K562 (cell line): ENCODE measurements around the gene HSF5.

ENCODE experiments used
- EP300 ChIP-seq: IDR thresholded peaks from 2 replicates; pipeline ENCODE4 v1.6.1; 2012; ENCODE audit warnings: low read length, improper control_type of control experiment
- PURB ChIP-seq: sonication (generic); formaldehyde crosslinking; IDR thresholded peaks from 2 replicates; pipeline ENCODE4 v1.9.0; 2021; ENCODE audit warnings: low read depth, mild to moderate bottlenecking, missing genetic modification reagents
- U2AF1 ChIP-seq: fragments of 200-400 bp; formaldehyde crosslinking; optimal IDR thresholded peaks from 2 replicates; pipeline ENCODE3; 2017; ENCODE audit warnings: mild to moderate bottlenecking, low read depth, low read length, moderate library complexity
- ZFP36 ChIP-seq: fragments of 150-350 bp; IDR thresholded peaks from 2 replicates; pipeline ENCODE4 v1.6.1; 2018; ENCODE audit warnings: low read length, low read depth; ENCODE audit not compliant: partially characterized antibody
- ZNF224 ChIP-seq: sonication (generic); formaldehyde crosslinking; IDR thresholded peaks from 2 replicates; pipeline ENCODE4 v1.8.0; 2022; ENCODE audit warnings: mild to moderate bottlenecking, missing genetic modification reagents
- TF ChIP-seq, protein P1 (sequence below), 2 experiments: fragments of 450-650 bp; formaldehyde crosslinking in 1 of 2; IDR thresholded peaks; 2 replicates each; pipeline versions ENCODE4 v1.4.0 to v1.6.1; 2014 to 2020; ENCODE audit warnings: mild to moderate bottlenecking in 2 of 2, borderline replicate concordance in 1 of 2, low read depth in 1 of 2

DNA sequence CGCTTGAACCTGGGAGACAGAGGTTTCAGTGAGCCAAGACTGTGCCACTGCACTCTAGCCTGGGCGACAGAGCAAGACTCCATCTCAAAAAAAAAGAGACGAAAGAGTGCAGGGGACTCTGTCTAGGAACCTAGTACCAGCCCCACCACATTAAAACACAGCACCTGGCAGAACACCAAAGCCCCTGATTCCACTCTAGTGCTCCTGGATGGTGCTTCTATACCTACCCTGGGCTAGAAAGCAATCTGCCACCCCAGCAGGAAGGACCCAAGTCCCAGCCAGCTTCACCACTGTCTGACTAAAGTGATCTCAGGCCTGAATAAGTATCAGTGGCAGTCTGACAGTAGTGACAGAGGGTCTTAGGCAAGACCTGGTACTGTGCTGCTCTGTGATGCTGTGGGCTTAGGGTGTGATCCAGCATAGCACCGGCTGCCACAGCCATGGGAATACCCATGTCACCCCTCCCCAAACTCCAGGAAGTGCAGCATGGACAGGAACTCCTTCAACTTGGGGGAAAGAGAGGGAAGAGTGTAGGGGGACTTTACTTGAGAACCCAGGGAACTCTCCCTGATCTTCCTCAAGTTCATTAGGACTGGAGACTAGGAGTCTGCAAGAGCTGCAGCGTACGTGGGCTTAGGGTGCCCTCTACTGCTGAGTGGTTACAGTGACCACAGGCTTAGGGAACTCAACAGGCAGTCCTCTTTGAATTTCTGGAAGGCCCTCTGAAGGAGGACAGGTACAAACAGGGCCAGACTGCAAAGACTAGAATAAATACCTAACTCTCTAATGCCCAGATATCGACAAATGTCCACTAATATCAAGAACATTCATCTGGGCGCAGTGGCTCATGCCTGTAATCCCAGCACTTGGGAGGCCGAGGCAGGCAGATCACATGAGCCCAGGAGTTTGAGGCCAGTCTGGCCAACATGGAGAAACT is 40.9 kb downstream of the HSF5 start:
- TF ChIP-seq EP300 (no peak), ZFP36 (no peak), PURB (no peak), U2AF1 (no peak), ZNF224 (CRISPR knock-in tag) (no peak; the same call in 1 of the 2 replicates)
- TF ChIP-seq, protein P1, sequence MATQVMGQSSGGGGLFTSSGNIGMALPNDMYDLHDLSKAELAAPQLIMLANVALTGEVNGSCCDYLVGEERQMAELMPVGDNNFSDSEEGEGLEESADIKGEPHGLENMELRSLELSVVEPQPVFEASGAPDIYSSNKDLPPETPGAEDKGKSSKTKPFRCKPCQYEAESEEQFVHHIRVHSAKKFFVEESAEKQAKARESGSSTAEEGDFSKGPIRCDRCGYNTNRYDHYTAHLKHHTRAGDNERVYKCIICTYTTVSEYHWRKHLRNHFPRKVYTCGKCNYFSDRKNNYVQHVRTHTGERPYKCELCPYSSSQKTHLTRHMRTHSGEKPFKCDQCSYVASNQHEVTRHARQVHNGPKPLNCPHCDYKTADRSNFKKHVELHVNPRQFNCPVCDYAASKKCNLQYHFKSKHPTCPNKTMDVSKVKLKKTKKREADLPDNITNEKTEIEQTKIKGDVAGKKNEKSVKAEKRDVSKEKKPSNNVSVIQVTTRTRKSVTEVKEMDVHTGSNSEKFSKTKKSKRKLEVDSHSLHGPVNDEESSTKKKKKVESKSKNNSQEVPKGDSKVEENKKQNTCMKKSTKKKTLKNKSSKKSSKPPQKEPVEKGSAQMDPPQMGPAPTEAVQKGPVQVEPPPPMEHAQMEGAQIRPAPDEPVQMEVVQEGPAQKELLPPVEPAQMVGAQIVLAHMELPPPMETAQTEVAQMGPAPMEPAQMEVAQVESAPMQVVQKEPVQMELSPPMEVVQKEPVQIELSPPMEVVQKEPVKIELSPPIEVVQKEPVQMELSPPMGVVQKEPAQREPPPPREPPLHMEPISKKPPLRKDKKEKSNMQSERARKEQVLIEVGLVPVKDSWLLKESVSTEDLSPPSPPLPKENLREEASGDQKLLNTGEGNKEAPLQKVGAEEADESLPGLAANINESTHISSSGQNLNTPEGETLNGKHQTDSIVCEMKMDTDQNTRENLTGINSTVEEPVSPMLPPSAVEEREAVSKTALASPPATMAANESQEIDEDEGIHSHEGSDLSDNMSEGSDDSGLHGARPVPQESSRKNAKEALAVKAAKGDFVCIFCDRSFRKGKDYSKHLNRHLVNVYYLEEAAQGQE (IDR thresholded peaks at IDR 0.05; ENCODE audit: borderline replicate concordance) = peak; percentile 94
- TF ChIP-seq, protein P1 (CRISPR knock-in tag; IDR thresholded peaks at IDR 0.05; ENCODE audit: low read depth) = no peak
